Memory B cell (primary cell): ENCODE data around the gene SLIT3.

ENCODE experiments used
- ATAC-seq: fragments of 150-1000 bp; cut with Tn5 transposase; 2 replicates; pipeline ENCODE4 v1.10.0; 2021; ENCODE audit warnings: low read depth, mild to moderate bottlenecking, moderate library complexity
- DNase-seq, 2 donors: peaks; one replicate each; pipeline ENCODE4 v3.0.0; 2022; ENCODE audit warnings: low spot score in 2 of 2
- H3K27ac Mint-ChIP-seq: one replicate; pipeline ENCODE4 v1.8.0; 2022; ENCODE audit warnings: mild to moderate bottlenecking, moderate library complexity, mixed read lengths
- H3K27me3 Mint-ChIP-seq: one replicate; pipeline ENCODE4 v1.8.0; 2022; ENCODE audit warnings: mixed read lengths
- H3K36me3 Mint-ChIP-seq: one replicate; pipeline ENCODE4 v1.8.0; 2022; ENCODE audit warnings: mild to moderate bottlenecking, mixed read lengths
- H3K4me1 Mint-ChIP-seq: one replicate; pipeline ENCODE4 v1.8.0; 2022; ENCODE audit warnings: mixed read lengths
- H3K4me3 Mint-ChIP-seq: one replicate; pipeline ENCODE4 v1.8.0; 2022; ENCODE audit warnings: mild to moderate bottlenecking, moderate library complexity, mixed read lengths
- H3K9me3 Mint-ChIP-seq: one replicate; pipeline ENCODE4 v1.8.0; 2022; ENCODE audit warnings: mixed read lengths

SLIT3 gene

DNA sequence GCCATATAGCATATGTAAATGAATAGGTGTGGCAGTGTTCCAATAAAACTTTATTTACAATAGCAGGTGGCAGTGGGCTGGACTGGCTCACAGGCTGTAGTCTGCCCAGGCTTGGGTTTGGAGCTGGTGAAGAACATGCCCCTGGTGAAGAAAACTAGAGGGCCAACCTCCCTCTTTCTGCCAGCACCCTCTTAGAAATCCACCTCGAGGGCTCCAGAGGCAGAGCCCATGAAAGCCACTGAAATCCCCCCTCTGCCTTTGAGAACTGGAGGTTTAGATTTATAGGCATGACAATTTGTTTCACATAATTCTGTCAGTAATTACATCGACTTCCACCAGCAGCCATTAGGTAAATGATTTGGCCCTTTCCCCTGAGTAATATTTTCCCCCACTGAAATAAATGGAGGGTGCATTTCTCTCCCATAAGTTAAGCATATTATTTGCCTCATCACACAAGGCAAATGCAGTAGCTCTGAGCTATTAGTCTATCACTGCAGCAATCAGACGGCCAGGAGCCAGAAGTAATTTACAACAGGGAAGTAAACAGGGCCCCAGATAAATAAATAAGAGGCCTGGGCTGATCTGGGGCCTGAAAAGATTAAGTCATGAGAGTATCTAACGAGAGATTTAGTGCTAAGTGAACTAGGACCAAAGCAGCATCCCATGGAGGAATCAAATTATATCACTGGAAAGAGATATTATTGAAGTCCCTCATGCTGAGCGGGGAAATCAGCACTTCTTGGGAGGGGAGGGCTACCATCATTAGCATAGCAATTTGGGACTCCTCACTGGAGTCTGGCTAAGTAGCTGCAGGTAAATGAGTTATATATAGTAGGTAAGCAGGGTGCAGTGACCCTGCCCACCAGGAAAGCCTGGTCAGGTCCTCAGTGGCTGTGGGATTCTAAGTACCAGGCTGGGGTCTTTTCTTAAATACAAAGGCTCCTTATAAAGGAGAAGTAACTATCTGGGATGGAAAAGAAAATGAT is 123.9 kb downstream of the SLIT3 start:
- H3K4me1 Mint-ChIP-seq: no peaks in the 10 kb centered on the region
- H3K9me3 Mint-ChIP-seq: peaks cover 3% of the 10 kb centered on the region
- no peak overlapping the region for H3K4me3 Mint-ChIP-seq
- H3K36me3 Mint-ChIP-seq: no peaks in the 10 kb centered on the region
- ATAC-seq (no peak), DNase-seq (no peak)
- H3K27me3 Mint-ChIP-seq: no peaks in the 10 kb centered on the region
- H3K27ac Mint-ChIP-seq: no peak overlapping the region

DNA sequence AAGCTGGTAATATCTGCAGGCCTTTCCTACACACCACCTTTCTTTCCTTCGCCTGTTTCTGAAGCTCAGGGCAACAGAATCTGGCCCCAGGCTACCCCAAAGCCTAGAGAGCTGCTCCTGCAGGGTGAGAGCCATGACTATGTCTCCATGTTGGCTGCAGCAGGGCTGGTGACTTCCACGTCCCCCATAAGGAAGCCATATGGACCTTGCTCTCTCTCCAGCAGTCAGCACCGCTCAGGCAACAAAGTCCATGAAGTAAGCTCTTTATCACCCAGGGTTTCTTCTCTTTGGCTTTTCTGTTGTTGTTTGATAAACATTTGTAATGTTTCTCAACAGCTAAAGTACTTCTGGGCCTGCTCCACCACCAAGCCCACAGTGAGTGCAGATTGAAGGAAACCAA is 125.2 kb downstream of the SLIT3 start:
- DNase-seq (no peak), ATAC-seq (no peak)
- Mint-ChIP-seq H3K27me3 (peaks cover 1% of the 10 kb centered on the region), H3K27ac (no peak overlapping the region), H3K9me3 (peaks cover 8% of the 10 kb centered on the region), H3K36me3 (no peaks in the 10 kb centered on the region), H3K4me3 (no peak overlapping the region), H3K4me1 (no peaks in the 10 kb centered on the region)

DNA sequence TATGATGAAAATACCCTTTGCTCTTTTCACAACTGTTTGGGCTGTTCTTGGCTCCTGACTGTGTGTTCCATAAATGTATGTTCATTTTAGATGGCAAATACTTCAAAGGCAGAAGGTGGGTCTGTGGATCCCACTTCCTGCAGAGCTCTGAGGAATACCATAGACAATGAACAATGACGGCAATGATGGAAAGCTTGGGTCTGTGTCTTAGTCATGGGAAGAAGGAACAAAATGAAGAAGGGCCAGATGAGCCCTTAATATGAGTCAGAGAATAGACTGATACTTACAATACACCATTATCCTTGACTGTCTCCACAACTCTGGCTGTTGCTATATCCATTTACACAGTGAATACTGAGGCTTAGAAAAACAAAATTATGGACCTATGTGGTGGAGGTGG is 126.0 kb downstream of the SLIT3 start:
- H3K36me3 Mint-ChIP-seq: no peaks in the 10 kb centered on the region
- H3K4me1 Mint-ChIP-seq: no peaks in the 10 kb centered on the region
- DNase-seq (no peak), ATAC-seq (no peak)
- no peak overlapping the region for H3K27ac Mint-ChIP-seq
- peaks cover 1% of the 10 kb centered on the region for H3K27me3 Mint-ChIP-seq
- peaks cover 8% of the 10 kb centered on the region for H3K9me3 Mint-ChIP-seq
- no peak overlapping the region for H3K4me3 Mint-ChIP-seq

DNA sequence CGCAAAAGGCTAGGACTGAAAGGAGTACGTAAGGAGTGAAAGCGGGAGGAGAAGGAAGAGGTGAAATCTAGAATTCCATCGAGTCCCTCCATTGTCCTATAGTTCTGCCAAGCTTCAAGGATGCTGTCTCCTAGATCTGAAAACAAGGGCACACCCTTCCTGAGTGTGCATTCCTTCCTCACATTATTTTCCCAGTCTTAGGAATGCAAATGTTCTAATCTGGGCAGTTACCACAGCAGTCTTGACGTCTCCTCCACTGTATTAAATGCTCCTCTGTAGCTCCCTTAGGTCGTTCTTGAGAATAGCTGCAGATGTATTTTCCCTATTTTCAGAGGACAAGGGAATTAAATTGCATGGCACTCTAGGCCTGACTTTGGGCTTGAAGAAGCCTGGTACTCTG is 127.6 kb downstream of the SLIT3 start:
- DNase-seq: no peak
- Mint-ChIP-seq H3K36me3 (no peaks in the 10 kb centered on the region), H3K27ac (no peak overlapping the region), H3K9me3 (peaks cover 8% of the 10 kb centered on the region), H3K4me1 (no peaks in the 10 kb centered on the region), H3K27me3 (peaks cover 3% of the 10 kb centered on the region), H3K4me3 (no peak overlapping the region)
- ATAC-seq: no peak

DNA sequence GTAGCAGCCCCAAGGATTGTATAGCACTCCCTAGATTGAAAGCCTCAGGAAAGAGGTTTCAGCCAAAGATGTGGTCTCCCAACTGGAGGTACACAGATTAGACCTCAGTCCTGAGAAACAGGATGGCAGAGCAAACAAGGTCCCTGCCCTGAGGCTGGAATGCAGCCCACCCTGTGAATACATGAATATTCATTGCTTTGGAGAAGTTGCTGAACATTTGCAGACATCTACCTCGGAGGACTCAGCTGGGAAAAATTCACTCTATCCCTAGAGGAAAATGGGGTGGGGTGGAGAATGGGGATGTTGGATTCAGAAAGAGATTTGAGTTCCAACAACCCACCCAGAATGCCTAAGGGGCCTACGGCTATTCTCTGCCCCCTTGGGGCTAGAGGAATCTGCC is 129.4 kb downstream of the SLIT3 start:
- Mint-ChIP-seq H3K4me3 (no peak overlapping the region), H3K4me1 (no peaks in the 10 kb centered on the region), H3K27me3 (peaks cover 6% of the 10 kb centered on the region), H3K9me3 (peaks cover 8% of the 10 kb centered on the region), H3K36me3 (no peaks in the 10 kb centered on the region), H3K27ac (no peak overlapping the region)
- ATAC-seq (no peak), DNase-seq (no peak)

DNA sequence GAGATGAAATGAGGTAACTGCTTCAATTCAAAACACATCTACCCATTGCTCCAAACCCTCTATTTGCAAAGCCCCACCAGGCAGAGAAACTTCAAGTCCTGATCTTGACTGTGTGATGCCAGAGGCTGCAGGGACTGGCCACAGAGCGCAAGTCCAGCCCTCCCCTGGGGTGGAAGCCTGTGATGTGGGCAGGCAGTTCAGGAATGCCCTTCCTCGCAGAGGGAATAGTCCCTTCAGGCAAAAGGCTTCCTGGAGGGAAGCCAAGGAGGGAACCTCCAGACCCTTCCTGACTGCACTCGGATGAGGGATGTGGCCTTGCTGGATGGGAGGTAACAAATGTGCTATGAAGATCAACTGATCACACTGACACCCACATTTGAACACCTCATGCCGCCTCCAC is 131.2 kb downstream of the SLIT3 start:
- Mint-ChIP-seq H3K27me3 (peaks cover 6% of the 10 kb centered on the region), H3K4me1 (no peaks in the 10 kb centered on the region), H3K4me3 (no peak overlapping the region), H3K36me3 (no peaks in the 10 kb centered on the region), H3K27ac (no peak overlapping the region), H3K9me3 (peaks cover 8% of the 10 kb centered on the region)
- no peak for ATAC-seq
- DNase-seq: no peak

DNA sequence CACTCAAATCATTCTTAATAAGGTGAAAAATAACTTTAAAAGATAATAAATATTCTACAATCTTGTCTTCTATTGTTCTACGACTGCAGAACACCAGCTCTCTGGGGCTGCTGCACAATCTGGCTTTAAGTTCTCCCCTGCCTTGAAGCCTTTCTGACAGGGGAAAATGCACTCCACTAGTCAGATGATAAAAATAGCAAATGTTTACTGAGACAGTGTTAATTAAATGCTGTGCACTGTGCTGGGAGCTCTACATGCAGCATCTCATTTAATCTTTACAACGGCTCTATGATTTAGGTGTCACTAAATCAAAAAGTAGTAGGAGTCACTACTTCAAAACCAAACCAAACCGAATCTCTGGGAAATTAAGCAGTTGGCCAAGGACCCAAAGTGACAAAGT is 132.7 kb downstream of the SLIT3 start:
- H3K27ac Mint-ChIP-seq: no peak overlapping the region
- H3K4me1 Mint-ChIP-seq: no peaks in the 10 kb centered on the region

DNA sequence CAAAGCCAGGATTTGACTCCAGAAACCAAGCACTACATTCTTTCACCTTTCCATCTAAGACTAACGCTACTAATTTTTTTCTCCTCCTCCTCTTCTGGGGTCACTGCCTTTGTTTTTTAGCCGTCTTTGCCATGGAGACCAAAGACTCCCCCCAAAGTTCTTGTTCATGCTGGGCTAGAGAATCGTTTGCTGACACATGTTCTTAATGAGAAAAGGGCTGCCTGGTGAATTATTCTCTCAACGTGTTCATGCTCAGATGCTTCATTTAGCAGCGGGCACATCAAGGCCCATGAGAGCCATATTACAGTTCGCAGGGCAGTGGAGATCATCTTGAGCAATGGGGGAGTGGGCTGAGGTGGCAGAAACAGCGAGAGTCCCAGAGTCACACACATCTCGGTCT is 134.9 kb downstream of the SLIT3 start:
- Mint-ChIP-seq H3K9me3 (peaks cover 2% of the 10 kb centered on the region), H3K27me3 (peaks cover 8% of the 10 kb centered on the region), H3K27ac (no peak overlapping the region), H3K36me3 (no peaks in the 10 kb centered on the region), H3K4me3 (no peak overlapping the region), H3K4me1 (no peaks in the 10 kb centered on the region)
- no peak for ATAC-seq
- no peak for DNase-seq

More for the DNA sequence above, 132.7 kb downstream of the SLIT3 start:
- no peak for ATAC-seq
- peaks cover 8% of the 10 kb centered on the region for H3K9me3 Mint-ChIP-seq
- DNase-seq: no peak
- H3K27me3 Mint-ChIP-seq: peaks cover 6% of the 10 kb centered on the region
- no peak overlapping the region for H3K4me3 Mint-ChIP-seq
- H3K36me3 Mint-ChIP-seq: no peaks in the 10 kb centered on the region

DNA sequence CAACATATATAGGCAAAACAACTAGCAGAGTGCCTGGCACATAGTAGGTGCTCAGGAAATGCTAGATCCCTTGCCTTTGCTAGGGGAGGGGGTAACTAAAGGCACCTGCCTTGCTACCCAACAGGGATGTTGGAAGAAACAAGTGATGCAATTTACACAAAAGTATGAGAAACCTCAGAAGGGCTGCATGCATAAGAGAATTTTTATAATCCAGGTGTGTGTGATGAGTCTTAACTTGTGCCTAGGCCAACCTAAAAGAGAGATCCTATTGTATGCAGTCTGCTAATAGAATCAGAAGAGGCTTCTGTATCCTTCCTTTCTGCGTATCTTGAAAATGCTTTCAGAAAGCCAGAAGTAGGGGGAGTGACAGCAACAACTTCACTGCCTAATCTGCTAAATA is 135.9 kb downstream of the SLIT3 start:
- no peak overlapping the region for H3K27ac Mint-ChIP-seq
- no peaks in the 10 kb centered on the region for H3K4me1 Mint-ChIP-seq
- H3K27me3 Mint-ChIP-seq: peaks cover 8% of the 10 kb centered on the region
- no peaks in the 10 kb centered on the region for H3K9me3 Mint-ChIP-seq
- ATAC-seq: no peak
- H3K4me3 Mint-ChIP-seq: no peak overlapping the region
- no peak for DNase-seq
- H3K36me3 Mint-ChIP-seq: no peaks in the 10 kb centered on the region

DNA sequence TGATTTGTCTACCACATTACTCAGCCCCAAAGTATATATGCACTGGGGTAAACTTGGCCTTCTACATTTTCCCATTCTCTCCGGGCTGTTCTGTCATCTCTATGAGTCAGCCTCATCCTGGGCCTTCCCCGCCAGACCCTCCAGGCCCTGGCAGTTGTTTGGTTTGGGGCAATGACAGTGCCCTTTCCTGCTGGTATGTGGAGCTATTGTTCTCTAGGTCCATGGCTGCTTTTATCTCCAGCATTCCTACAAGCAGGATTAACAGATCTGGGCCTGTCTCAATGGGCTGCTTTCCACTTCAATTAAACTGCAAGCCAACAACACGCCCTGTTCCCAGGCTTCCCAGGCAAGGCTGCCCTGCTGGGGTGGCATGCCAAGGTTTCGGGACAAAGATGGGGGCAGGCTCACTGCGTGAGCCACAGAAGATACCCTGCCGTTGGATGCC is 136.4 kb downstream of the SLIT3 start:
- Mint-ChIP-seq H3K4me1 (no peaks in the 10 kb centered on the region), H3K4me3 (no peak overlapping the region), H3K9me3 (peaks cover 1% of the 10 kb centered on the region), H3K27me3 (peaks cover 7% of the 10 kb centered on the region), H3K27ac (no peak overlapping the region), H3K36me3 (no peaks in the 10 kb centered on the region)
- ATAC-seq (no peak), DNase-seq (no peak)

DNA sequence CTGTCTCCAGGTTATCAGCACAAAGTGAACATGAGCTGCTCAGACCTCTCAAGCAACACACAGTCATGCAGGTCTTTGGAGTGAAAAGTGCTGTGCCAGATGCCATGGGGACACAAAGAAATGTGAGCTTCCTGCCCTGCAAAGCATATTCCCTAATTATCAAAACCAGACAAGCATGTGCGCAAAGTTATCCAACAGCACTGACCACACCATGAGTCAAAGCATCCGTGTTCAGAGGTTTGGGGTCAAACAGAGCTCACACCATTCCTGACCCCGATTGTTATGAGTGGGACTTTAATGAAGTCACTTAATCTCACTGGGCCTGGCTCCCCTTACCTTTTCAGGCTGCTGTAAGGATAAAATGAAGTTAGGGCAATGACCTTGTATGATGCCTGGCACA is 138.5 kb downstream of the SLIT3 start:
- no peak overlapping the region for H3K4me3 Mint-ChIP-seq
- H3K36me3 Mint-ChIP-seq: no peaks in the 10 kb centered on the region
- H3K9me3 Mint-ChIP-seq: peaks cover 1% of the 10 kb centered on the region
- no peaks in the 10 kb centered on the region for H3K4me1 Mint-ChIP-seq
- ATAC-seq (no peak), DNase-seq (no peak)
- H3K27me3 Mint-ChIP-seq: peaks cover 4% of the 10 kb centered on the region
- no peak overlapping the region for H3K27ac Mint-ChIP-seq

DNA sequence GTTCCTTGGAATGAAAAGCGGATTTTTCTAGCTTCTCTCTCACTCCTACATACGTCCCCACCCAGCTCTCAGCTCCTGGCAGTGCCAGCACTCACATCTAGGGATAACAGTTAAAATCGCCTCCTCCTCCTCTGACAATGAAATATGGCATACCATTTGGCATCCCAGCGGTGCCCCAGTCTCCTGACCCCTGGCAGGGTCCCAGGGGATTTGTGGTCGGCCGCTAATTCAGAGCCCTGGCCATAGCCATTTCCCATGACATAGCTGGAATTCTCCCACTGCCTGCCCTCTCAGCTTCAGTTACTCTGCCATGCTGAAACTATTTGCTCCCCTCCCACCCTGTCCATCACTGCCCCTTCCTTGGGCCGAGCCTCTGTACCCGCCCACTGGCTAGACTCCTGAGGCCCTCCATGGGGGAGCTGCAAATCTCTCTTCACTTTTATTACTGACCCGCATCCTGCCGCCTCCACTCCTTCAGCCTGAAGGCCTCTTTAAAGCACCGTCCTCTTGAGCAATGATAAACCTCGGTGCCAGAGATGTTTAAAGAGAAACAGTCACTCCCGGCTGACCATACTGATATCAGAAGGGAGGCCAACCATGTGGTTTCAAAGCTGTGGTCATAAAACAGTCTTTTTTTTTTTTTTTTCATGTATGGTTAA is 139.8 kb downstream of the SLIT3 start:
- Mint-ChIP-seq H3K27ac (no peak overlapping the region), H3K4me1 (no peaks in the 10 kb centered on the region), H3K9me3 (peaks cover 1% of the 10 kb centered on the region), H3K36me3 (no peaks in the 10 kb centered on the region), H3K27me3 (peaks cover 4% of the 10 kb centered on the region), H3K4me3 (no peak overlapping the region)
- no peak for ATAC-seq
- no peak for DNase-seq

DNA sequence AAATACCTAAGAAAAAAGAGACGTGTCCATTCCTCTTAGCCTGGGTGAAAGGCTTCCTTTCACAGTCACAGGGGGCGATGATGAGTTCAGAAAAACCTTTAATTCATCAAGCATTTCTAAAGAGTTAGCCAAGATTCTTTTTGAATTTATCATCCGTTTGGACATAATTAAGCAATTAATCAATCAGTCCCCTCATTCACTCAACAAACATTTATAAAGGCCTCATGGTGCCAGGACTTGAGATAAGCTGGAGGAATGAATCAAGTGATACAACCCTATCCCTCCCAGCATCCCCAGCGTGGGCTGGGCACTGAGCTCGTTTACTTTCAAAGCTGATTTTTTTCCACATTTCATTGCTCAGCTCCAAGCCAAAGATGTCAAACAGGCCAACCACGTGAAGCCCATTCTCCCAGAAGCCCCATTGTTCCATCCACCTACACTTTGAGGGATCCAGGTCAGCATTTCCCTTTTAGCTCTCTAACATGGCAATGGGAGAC is 140.5 kb downstream of the SLIT3 start:
- no peak for ATAC-seq
- no peak for DNase-seq
- Mint-ChIP-seq H3K27ac (no peak overlapping the region), H3K9me3 (peaks cover 1% of the 10 kb centered on the region), H3K27me3 (peaks cover 4% of the 10 kb centered on the region), H3K4me3 (no peak overlapping the region), H3K36me3 (no peaks in the 10 kb centered on the region), H3K4me1 (no peaks in the 10 kb centered on the region)

DNA sequence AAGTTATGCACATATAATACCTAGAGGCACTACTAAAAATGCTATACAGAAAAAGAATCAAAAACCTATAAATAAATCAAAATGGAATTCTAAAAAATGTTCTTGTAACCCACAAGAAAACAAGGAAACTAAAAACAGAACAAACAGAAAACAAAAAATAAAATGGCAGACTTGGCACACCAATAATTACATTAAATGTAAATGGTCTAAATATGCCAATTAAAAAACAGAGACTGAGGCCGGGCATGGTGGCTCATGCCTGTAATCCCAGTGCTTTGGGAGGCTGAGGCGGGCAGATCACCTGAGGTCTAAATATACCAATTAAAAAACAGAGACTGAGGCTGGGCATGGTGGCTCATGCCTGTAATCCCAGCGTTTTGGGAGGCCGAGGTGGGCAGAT is 142.2 kb downstream of the SLIT3 start:
- DNase-seq (no peak), ATAC-seq (no peak)
- H3K27me3 Mint-ChIP-seq: peaks cover 6% of the 10 kb centered on the region
- peaks cover 1% of the 10 kb centered on the region for H3K9me3 Mint-ChIP-seq
- H3K4me3 Mint-ChIP-seq: no peak overlapping the region
- H3K27ac Mint-ChIP-seq: no peak overlapping the region
- no peaks in the 10 kb centered on the region for H3K4me1 Mint-ChIP-seq
- no peaks in the 10 kb centered on the region for H3K36me3 Mint-ChIP-seq
